Transverse colon (tissue), 4 donors: ENCODE measurements around the gene CTNNBIP1. TPM values are rescaled to one million over a fixed set of nuclear protein-coding genes. Genes with fewer than 3 reads are reported as not detected.
A peak's percentile ranks its signal among the peaks of the same experiment; 100 is the strongest.
"Not testable (repeated sequence)": the region's sequence is repeated elsewhere in the genome, so short reads cannot be mapped to it uniquely, and the experiment has no call there.

Source experiments
- DNase-seq: peaks from one replicate; pipeline ENCODE4 v3.0.0-alpha.2; 2019
- H3K27ac ChIP-seq, 4 donors: fragments of 200-600 bp; sonication (generic); 2 replicates each; pipeline ENCODE4 v1.5.1; 2016 to 2018; ENCODE audit warnings: inconsistent platforms in 4 of 4
- H3K27me3 ChIP-seq: fragments of 200-600 bp; sonication (generic); 2 replicates; pipeline ENCODE4 v1.5.1; 2017; ENCODE audit warnings: inconsistent platforms
- H3K36me3 ChIP-seq, 4 donors: fragments of 200-600 bp; sonication (generic); 2 replicates each; pipeline ENCODE4 v1.5.1; 2017 to 2019; ENCODE audit warnings: inconsistent platforms in 4 of 4
- H3K4me1 ChIP-seq, 4 donors: fragments of 200-600 bp; sonication (generic); 2 replicates each; pipeline ENCODE4 v1.5.1; 2017 to 2020; ENCODE audit warnings: inconsistent platforms in 4 of 4
- H3K4me3 ChIP-seq, 4 donors: fragments of 200-600 bp; sonication (generic); 1 replicate in 1 of 4; 2 replicates in 3 of 4; pipeline versions ENCODE4 v1.5.1 to v1.6.1; 2017 to 2019; ENCODE audit warnings: inconsistent platforms in 4 of 4
- H3K9me3 ChIP-seq, 2 donors: fragments of 200-600 bp; sonication (generic); 2 replicates each; pipeline ENCODE4 v1.5.1; 2017 to 2019; ENCODE audit warnings: inconsistent platforms in 2 of 2
- CTCF ChIP-seq, 5 experiments: fragments of 200-600 bp in 3 of 5; fragments of 450-650 bp in 2 of 5; sonication (generic) in 3 of 5; IDR thresholded peaks; 1 replicate in 2 of 5; 2 replicates in 3 of 5; pipeline ENCODE4 v1.5.1; 2016 to 2017; ENCODE audit warnings: antibody characterized with exemption in 5 of 5, inconsistent platforms in 3 of 5, mild to moderate bottlenecking in 2 of 5, moderate library complexity in 1 of 5
- EP300 ChIP-seq: sonication (generic); formaldehyde crosslinking; IDR thresholded peaks from one replicate; pipeline ENCODE4 v1.6.1; 2017; ENCODE audit warnings: antibody characterized with exemption, low read depth
- POLR2A ChIP-seq: fragments of 450-650 bp; IDR thresholded peaks from one replicate; pipeline ENCODE4 v1.6.1; 2016; ENCODE audit warnings: antibody characterized with exemption, mild to moderate bottlenecking, moderate library complexity
- POLR2AphosphoS5 ChIP-seq, 3 donors: sonication (generic); formaldehyde crosslinking; IDR thresholded peaks; one replicate each; pipeline ENCODE4 v1.6.1; 2016; ENCODE audit warnings: antibody characterized with exemption in 3 of 3
- WGBS, 2 donors: methylation state at CpG; one replicate each; pipeline ENCODE4 v1.1.5; 2018; ENCODE audit warnings: low coverage in 1 of 2; 5-methylcytosine and 5-hydroxymethylcytosine counted together
- in situ Hi-C, 4 donors: fragments of 200-750 bp; cut with MboI; loops; one replicate each; pipeline versions ENCODE4 v1.15.0 to v1.15.1; 2017; ENCODE audit warnings: low sequenced_read_pairs in 3 of 4, low pct_ligation_motif_present in 1 of 4, low pct_unique_long_range_greater_than_20kb in 1 of 4
- intact Hi-C: fragments of 100-400 bp; cut with DNase I; formaldehyde crosslinking; loops from one replicate; pipeline ENCODE4 v1.15.1; 2023; ENCODE audit warnings: low total_unique reads
- total RNA-seq, 4 donors: library from RNA; depleted of rRNA; stranded (reverse); fragments of >200 nt; gene quantifications; one replicate each; pipeline ENCODE4 v1.1.0, GENCODE V29; 2016

CTNNBIP1 gene
- total RNA-seq, 4 donors from 2014 or later: 7.9 to 24.4 (median 15.7) TPM

DNA sequence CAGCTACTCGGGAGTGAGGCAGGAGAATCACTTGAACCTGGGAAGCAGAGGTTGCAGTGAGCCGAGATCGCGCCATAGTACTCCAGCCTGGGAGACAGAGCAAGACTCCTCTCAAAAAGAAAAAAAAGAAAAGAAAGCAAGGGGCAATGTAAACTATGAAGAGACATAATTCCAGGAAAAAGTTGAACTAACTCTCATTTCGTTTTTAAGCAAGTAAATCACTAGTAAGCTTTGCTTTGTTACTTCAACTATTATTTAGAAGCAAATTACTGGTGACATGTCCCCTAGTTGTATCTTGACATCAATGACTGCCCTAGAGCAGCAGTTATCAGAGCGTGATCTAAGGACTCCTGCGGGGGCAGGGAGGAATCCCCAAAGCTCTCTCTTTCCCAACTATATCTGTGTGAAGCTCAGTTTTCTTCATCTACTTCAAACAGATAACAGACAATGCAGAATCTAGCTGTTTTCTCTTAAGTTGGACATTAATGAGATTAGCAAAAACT is 105.0 kb downstream of the CTNNBIP1 start:
- 67 to 69% methylated on average over 7 of the region's 7 CpGs for WGBS, 2 donors
- DNase-seq: peak; percentile 7
- Histone ChIP-seq H3K36me3 (no peaks in the 10 kb centered on the region), H3K4me3 (peak overlapping the region in 1 of 4 donors; percentile 23), H3K27me3 (no peaks in the 10 kb centered on the region), H3K9me3 (no peaks in the 10 kb centered on the region), H3K27ac (peak overlapping the region; percentile 73 to 86 (median 82)), H3K4me1 (peaks cover 10 to 63% (median 26%) of the 10 kb centered on the region in 4 donors)
- in situ Hi-C loops (no loop called here), intact Hi-C loops (no loop called here)
- no peak for TF ChIP-seq POLR2A
- TF ChIP-seq CTCF (IDR thresholded peaks at IDR 0.05): no peak
- no peak for TF ChIP-seq EP300

- H3K27me3 ChIP-seq, in situ Hi-C loops, intact Hi-C loops, H3K9me3 ChIP-seq, H3K36me3 ChIP-seq, H3K4me3 ChIP-seq: not testable (repeated sequence)
- peak overlapping the region; percentile 73 to 86 (median 82) for H3K27ac ChIP-seq
- peak; percentile 28 for DNase-seq
- peaks cover 16 to 71% (median 33%) of the 10 kb centered on the region in 4 donors for H3K4me1 ChIP-seq
- WGBS, 2 donors: 50 to 69% methylated on average over 4 to 13 of the region's 13 CpGs
Measured at GRCh38 chr1:9803003-9803918, 106.8 kb downstream of the CTNNBIP1 start.

DNA sequence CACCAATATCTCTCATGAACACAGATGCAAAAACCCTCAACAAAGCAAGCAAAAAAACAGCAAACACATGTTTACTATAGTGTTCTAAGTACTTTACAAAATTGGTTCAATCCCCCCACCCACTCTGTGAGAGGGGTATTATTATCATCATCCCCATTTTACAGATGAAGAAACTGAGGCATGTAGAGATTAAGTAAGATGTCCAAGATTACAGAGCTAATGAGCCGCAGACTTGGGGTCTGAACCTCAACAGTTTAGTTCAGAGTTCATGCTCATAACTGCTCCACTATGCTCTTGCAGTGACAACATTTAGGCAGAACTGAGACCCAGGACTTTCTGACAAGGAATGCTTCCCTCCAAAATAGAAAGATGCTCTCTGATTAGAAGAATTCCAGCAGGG is 108.2 kb downstream of the CTNNBIP1 start:
- TF ChIP-seq POLR2A (no peak), CTCF (IDR thresholded peaks at IDR 0.05) (no peak), POLR2AphosphoS5 (IDR thresholded peaks at IDR 0.05) (no peak), EP300 (no peak)
- in situ Hi-C loops: no loop called here
- Histone ChIP-seq H3K27ac (peak overlapping the region in 1 of 4 donors; percentile 86), H3K27me3 (no peaks in the 10 kb centered on the region), H3K4me3 (no peak overlapping the region), H3K9me3 (no peaks in the 10 kb centered on the region), H3K36me3 (no peaks in the 10 kb centered on the region), H3K4me1 (peaks cover 16 to 77% (median 34%) of the 10 kb centered on the region in 4 donors)
- intact Hi-C loops: no loop called here
- WGBS, 2 donors: 100% methylated on average over 1 of the region's 1 CpG; no CpG with 5 or more reads in 1 of the 2 donors
- no peak for DNase-seq

Other genes with a start within 250 kb of the CTNNBIP1 start
- 100 to 1,000 TPM; 118 to 191 (median 143) TPM for gene CLSTN1, start 86.3 kb downstream of the CTNNBIP1 start, total RNA-seq
- 10 to 100 TPM; 10.7 to 41.0 (median 26.6) TPM for gene LZIC, start 33.1 kb upstream of the CTNNBIP1 start, total RNA-seq
- 10 to 100 TPM in 3 of 4 donors, 1 to 10 TPM in 1; 7.1 to 39.8 (median 17.9) TPM for gene NMNAT1, start 33.2 kb upstream of the CTNNBIP1 start, total RNA-seq
- 1 to 10 TPM in 2 of 4 donors, not detected in 2; 2.3 to 3.3 TPM for gene RBP7, start 87.0 kb upstream of the CTNNBIP1 start, total RNA-seq
- gene UBE4B, start 122.7 kb upstream of the CTNNBIP1 start, total RNA-seq: 100 to 1,000 TPM in 1 of 4 donors, 10 to 100 TPM in 3; 35.1 to 145 (median 78.7) TPM